AG04449 (cell line): ENCODE measurements around the gene ZNF274.
A peak's percentile ranks its signal among the peaks of the same experiment; 100 is the strongest.
"Not testable (repeated sequence)": the region's sequence is repeated elsewhere in the genome, so short reads cannot be mapped to it uniquely, and the experiment has no call there.

ENCODE experiments used
- CTCF ChIA-PET: fragments of 350-600 bp; formaldehyde crosslinking; extraction: SDS; loops from one replicate; lab custom pipeline; 2021; ENCODE audit warnings: antibody characterized with exemption; lab: Yijun Ruan, JAX
- POLR2A ChIA-PET: fragments of 400-600, 350-600 bp; formaldehyde crosslinking; extraction: SDS; loops from one replicate; lab custom pipeline; 2020; ENCODE audit warnings: antibody characterized with exemption, inconsistent platforms; lab: Yijun Ruan, JAX
- DNase-seq: peaks from one replicate; pipeline ENCODE4 v3.0.0-alpha.2; 2010; ENCODE audit warnings: low read depth, low spot score
- H3K4me3 ChIP-seq: 2 replicates; pipeline ENCODE4 v1.5.1; 2011; ENCODE audit warnings: low read depth, mild to moderate bottlenecking, control low read depth, low read length
- TF ChIP-seq, protein P1 (sequence below): IDR thresholded peaks from one replicate; pipeline ENCODE4 v1.5.1; 2011; ENCODE audit warnings: mild to moderate bottlenecking, moderate library complexity, low read length, control low read depth, inconsistent platforms; ENCODE audit not compliant: insufficient read depth; ENCODE audit errors: missing control alignments

Gene ZNF274

DNA sequence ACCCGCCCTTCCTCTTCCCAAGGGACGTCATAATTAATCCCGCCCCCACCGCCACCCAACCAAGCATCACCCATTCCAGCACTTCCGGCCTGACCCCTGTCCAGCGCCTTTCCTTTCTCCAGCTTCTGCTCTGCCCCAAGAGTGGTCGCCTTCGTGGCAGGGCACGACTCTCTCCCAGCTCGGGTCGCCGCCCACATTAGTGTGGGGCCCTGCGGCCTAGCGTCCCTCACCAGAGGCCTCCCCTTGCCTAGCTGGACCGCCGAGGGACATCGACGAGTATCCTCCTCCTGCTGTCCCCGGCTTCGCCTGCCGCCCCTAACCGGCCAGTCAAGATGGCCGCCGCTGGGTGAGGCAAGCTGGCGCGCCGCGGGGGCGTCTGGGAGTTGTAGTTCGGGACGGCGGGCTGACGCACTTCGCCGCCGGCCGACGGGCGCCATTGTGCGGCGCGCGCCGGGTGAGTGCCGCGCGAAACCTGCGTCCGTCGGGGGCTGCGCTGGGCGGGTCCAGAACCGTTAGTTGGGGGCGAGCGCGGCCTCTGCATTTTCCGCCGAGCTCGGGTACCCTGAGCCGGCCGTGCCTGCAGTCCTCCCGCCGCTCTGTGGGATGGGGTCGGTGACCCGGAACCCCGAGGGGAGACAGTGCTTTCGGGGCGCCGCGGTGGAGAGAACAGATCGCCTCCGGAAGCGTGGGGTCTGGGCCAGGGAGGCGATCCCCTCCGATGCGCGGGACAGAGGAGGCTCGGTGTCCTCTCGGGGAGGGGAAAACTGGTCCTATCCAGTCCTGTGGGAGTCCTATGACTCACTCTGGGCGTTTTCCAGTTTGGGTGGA lies at the start of gene ZNF274:
TSS of gene ZNF274 (plus strand) at position 73 of the 828 bp plus-strand sequence. CDS start 905 bp downstream, outside the sequence.
- TF ChIP-seq, protein P1, sequence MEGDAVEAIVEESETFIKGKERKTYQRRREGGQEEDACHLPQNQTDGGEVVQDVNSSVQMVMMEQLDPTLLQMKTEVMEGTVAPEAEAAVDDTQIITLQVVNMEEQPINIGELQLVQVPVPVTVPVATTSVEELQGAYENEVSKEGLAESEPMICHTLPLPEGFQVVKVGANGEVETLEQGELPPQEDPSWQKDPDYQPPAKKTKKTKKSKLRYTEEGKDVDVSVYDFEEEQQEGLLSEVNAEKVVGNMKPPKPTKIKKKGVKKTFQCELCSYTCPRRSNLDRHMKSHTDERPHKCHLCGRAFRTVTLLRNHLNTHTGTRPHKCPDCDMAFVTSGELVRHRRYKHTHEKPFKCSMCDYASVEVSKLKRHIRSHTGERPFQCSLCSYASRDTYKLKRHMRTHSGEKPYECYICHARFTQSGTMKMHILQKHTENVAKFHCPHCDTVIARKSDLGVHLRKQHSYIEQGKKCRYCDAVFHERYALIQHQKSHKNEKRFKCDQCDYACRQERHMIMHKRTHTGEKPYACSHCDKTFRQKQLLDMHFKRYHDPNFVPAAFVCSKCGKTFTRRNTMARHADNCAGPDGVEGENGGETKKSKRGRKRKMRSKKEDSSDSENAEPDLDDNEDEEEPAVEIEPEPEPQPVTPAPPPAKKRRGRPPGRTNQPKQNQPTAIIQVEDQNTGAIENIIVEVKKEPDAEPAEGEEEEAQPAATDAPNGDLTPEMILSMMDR, result no peak
- DNase-seq, result peak; percentile 53
- H3K4me3 ChIP-seq, result peak within 1 kb of the TSS; percentile 85
- CTCF ChIA-PET, result interaction anchor here (0.8 to 1.2 kb wide), 3 partner anchors 9 to 27 kb away, joined by 3 to 4 read pairs (median 4); no protein-coding TSS in a partner anchor
- POLR2A ChIA-PET, result interaction anchor here (0.5 to 1.5 kb wide), 4 partner anchors 41 to 295 kb away, joined by 3 to 4 read pairs (median 4); no protein-coding TSS in a partner anchor

DNA sequence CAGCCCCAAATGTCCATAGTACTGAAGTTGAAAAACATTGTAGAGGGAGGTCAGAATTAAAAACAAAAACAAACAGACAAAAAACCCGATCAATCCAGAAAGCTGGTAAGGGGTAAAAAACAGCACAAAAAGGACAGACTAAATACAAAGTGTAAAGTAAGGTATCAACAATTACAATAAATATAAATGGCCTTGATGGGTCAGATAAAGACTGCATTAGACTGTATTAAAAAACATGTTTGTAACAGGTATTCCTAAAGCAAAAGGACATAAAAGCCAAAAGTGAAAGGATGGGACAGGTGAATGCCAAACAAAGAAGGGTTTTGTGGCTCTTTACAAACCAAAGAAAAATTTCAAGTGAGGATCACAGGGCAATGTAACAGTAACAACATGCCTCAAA lies 48.6 kb upstream of the ZNF274 start:
- POLR2A ChIA-PET, result no interaction called here
- TF ChIP-seq, protein P1, result no peak
- CTCF ChIA-PET, result no interaction called here
- no peak for DNase-seq
- no peak overlapping the region for H3K4me3 ChIP-seq

DNA sequence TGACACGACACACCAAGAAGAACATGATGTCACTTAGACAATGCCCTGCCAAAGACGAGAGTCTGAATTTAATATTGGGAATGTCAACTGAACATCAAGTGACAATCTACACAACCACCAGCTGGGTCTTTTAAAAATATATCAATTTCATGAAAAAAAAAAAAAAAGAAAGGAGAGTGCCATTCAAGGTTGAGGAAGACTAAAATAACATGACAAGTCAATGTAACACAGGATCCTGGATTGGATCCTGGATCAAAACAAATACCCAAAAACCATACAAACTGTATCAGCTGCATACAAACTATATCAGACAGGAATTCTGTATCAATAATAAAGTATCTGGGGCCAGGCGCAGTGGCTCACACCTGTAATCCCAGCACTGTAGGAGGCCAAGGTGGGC lies 37.0 kb upstream of the ZNF274 start:
- ChIA-PET POLR2A (interaction anchor here (0.5 kb wide), 1 partner anchor 240 kb away, joined by 3 read pairs; no protein-coding TSS in a partner anchor), CTCF (no interaction called here)
- DNase-seq, result no peak
- H3K4me3 ChIP-seq, result no peak overlapping the region
- TF ChIP-seq, protein P1, result no peak

DNA sequence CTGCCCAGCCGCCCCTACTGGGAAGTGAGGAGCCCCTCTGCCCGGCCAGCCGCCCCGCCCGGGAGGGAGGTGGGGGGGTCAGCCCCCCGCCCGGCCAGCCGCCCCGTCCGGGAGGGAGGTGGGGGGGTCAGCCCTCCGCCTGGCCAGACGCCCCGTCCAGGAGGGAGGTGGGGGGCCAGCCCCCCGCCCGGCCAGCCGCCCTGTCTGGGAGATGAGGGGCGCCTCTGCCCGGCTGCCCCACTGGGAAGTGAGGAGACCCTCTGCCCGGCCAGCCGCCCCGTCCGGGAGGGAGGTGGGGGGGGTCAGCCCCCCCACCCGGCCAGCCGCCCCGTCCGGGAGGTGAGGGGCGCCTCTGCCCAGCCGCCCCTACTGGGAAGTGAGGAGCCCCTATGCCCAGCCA lies 35.4 kb upstream of the ZNF274 start:
- H3K4me3 ChIP-seq, POLR2A ChIA-PET, CTCF ChIA-PET, DNase-seq: not testable (repeated sequence)

DNA sequence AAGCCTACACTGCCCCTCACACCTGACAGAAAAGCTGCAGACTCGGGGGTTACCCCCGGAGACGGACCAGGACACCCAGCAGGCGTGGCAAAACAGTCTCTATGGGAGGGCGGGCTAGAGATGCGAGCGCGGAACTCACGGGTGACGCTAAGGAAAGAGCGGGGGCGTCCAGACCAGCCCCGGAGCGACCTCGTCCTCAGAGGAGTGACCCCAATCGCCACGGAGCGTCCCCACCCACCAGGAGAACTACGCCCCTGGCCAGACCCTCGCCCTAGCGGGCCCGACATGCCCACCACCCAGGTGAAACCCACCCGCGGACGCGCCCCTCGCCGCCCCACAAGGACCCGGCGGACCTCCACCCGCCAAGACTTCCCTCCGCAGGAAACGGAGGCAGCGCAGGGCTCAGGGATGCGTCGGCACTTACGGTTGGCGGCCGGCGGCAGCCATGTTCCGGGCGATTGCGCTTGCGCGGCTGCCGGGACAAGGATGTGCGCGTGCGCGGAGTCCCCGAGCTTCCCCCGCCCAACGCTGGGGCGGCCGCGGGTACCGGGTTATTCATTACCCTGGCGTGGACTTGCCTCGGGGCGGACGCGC lies 32.4 kb upstream of the ZNF274 start, which contains the start of gene ZNF329:
TSS of gene ZNF329 (minus strand) at position 462 of the 594 bp plus-strand sequence. CDS start 21,286 bp downstream, outside the sequence.
- CTCF ChIA-PET, result interaction anchor here (0.6 to 1.5 kb wide), 2 partner anchors 55 to 744 kb away, joined by 3 to 6 read pairs; no protein-coding TSS in a partner anchor
- DNase-seq, result no peak
- H3K4me3 ChIP-seq, result peak within 1 kb of the TSS; percentile 96
- TF ChIP-seq, protein P1, result no peak
- POLR2A ChIA-PET, result interaction anchor here (1.3 kb wide), 1 partner anchor 469 kb away, joined by 3 read pairs; the partner anchor contains the start of gene ZNF551

DNA sequence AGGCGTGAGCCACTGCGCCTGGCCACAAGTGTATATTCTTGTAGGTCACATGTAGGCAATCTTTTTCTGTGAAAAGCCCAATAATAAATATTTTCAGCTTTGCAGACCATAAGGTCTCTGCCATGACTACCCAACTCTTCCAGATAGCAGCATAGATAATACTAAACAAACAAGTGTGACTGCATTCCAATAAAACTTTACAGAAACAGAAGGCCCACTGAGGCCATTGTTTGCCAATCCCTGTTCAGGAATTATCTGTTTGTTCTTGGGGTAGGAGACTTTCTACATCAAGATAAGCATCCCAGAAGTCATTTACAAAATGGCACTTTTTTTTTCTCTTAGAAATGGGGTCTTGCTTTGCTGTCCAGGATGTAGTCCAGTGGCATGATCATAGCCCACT lies 29.5 kb upstream of the ZNF274 start:
- TF ChIP-seq, protein P1, result no peak
- H3K4me3 ChIP-seq, result no peak overlapping the region
- ChIA-PET CTCF (interaction anchor here (1.1 kb wide), 1 partner anchor 416 kb away, joined by 4 read pairs; no protein-coding TSS in a partner anchor), POLR2A (interaction anchor here (0.6 kb wide), 1 partner anchor 474 kb away, joined by 3 read pairs; no protein-coding TSS in a partner anchor)
- DNase-seq, result no peak
